MM.1S (cell line): ENCODE results near the gene ANO2.

Experiments used
- DNase-seq: peaks from one replicate; pipeline ENCODE4 v3.0.0-alpha.2; 2015
- H2AFZ ChIP-seq: fragments of 300-600 bp; sonication (generic); 2 replicates; pipeline ENCODE4 v1.6.0; 2016; ENCODE audit warnings: antibody characterized with exemption, low read length
- H3F3A ChIP-seq: fragments of 300-600 bp; sonication (generic); 2 replicates; pipeline ENCODE4 v1.6.1; 2016; ENCODE audit warnings: mild to moderate bottlenecking, antibody characterized with exemption, low read length, moderate library complexity, mixed read lengths; ENCODE audit not compliant: insufficient read depth
- H3K27ac ChIP-seq: fragments of 300-600 bp; sonication (generic); 2 replicates; pipeline ENCODE4 v1.5.1; 2016; ENCODE audit warnings: mild to moderate bottlenecking, low read length
- H3K27me3 ChIP-seq: fragments of 300-600 bp; sonication (generic); replicated peaks from 2 replicates; pipeline ENCODE4 v1.6.0; 2016; ENCODE audit warnings: low read length; ENCODE audit not compliant: insufficient read depth
- H3K36me3 ChIP-seq: fragments of 300-600 bp; sonication (generic); replicated peaks from 2 replicates; pipeline ENCODE4 v1.6.1; 2016; ENCODE audit warnings: mild to moderate bottlenecking, low read length, mixed read lengths; ENCODE audit not compliant: insufficient read depth
- H3K4me1 ChIP-seq: fragments of 300-600 bp; sonication (generic); 2 replicates; pipeline ENCODE4 v1.6.1; 2016; ENCODE audit warnings: low read length, mixed read lengths
- H3K4me2 ChIP-seq: fragments of 300-600 bp; sonication (generic); 2 replicates; pipeline ENCODE4 v1.6.0; 2016; ENCODE audit warnings: low read depth, low read length
- H3K4me3 ChIP-seq: fragments of 300-600 bp; sonication (generic); 2 replicates; pipeline ENCODE4 v1.5.1; 2016; ENCODE audit warnings: low read length, mixed read lengths
- H3K79me2 ChIP-seq: fragments of 300-600 bp; sonication (generic); 2 replicates; pipeline ENCODE4 v1.6.1; 2016; ENCODE audit warnings: mixed run types, low read length, mixed read lengths
- H3K9ac ChIP-seq: fragments of 300-600 bp; sonication (generic); 2 replicates; pipeline ENCODE4 v1.6.1; 2016; ENCODE audit warnings: low read length, mixed read lengths
- H3K9me2 ChIP-seq: fragments of 300-600 bp; sonication (generic); replicated peaks from 2 replicates; pipeline ENCODE4 v1.6.1; 2016; ENCODE audit warnings: mild to moderate bottlenecking, low read length, mixed read lengths; ENCODE audit not compliant: insufficient read depth
- H3K9me3 ChIP-seq: fragments of 300-600 bp; sonication (generic); replicated peaks from 2 replicates; pipeline ENCODE4 v1.6.1; 2016; ENCODE audit warnings: mild to moderate bottlenecking, low read length, mixed read lengths; ENCODE audit not compliant: insufficient read depth
- H4K20me1 ChIP-seq: fragments of 300-600 bp; sonication (generic); 2 replicates; pipeline ENCODE4 v1.6.1; 2016; ENCODE audit warnings: mild to moderate bottlenecking, low read length, moderate library complexity, mixed read lengths; ENCODE audit not compliant: insufficient read depth
- CTCF ChIP-seq: fragments of 300-600 bp; sonication (generic); IDR thresholded peaks from 2 replicates; pipeline ENCODE4 v1.5.1; 2016; ENCODE audit warnings: antibody characterized with exemption, low read length, mixed read lengths
- EZH2 ChIP-seq: fragments of 300-600 bp; sonication (generic); optimal IDR thresholded peaks from 2 replicates; pipeline ENCODE3; 2017; ENCODE audit warnings: low read depth, mild to moderate bottlenecking, antibody characterized with exemption, low read length, mixed read lengths
- EZH2phosphoT487 ChIP-seq: fragments of 300-600 bp; sonication (generic); IDR thresholded peaks from 2 replicates; pipeline ENCODE4 v1.6.1; 2018; ENCODE audit warnings: antibody characterized with exemption, low read length

The ANO2 gene

DNA sequence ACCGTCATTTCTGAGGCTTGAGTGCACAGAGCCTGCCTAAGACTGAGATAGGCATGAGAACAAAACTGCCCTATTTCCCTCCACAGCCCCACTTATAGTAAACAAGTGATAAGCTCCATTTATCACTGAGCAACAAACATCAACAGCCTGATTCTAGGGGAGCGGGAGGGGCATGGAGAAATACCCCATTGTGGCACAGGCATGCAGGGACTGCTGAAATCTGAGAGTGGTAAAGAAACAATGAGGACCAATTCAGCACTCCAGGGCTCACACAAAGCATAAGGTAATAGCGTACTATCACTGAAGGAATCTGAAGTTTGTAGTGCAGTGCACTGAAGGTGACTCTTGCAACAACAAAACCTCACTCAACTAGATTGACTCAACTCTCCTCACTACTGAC, 186.7 kb downstream of the ANO2 start:
- Histone ChIP-seq H4K20me1 (no peaks in the 10 kb centered on the region), H3K27ac (no peak overlapping the region), H3K4me3 (no peak overlapping the region), H2AFZ (no peak overlapping the region), H3K4me1 (no peaks in the 10 kb centered on the region), H3K4me2 (no peak overlapping the region), H3F3A (no peaks in the 10 kb centered on the region), H3K9me3 (no peaks in the 10 kb centered on the region), H3K27me3 (no peaks in the 10 kb centered on the region), H3K9ac (no peak overlapping the region), H3K79me2 (no peaks in the 10 kb centered on the region), H3K36me3 (no peaks in the 10 kb centered on the region), H3K9me2 (no peaks in the 10 kb centered on the region)
- no peak for DNase-seq
- TF ChIP-seq CTCF (no peak), EZH2 (no peak), EZH2phosphoT487 (no peak)

GRCh38 chr12:5756338-5756842, 188.7 kb downstream of the ANO2 start:
- H3K36me3 ChIP-seq: no peaks in the 10 kb centered on the region
- TF ChIP-seq EZH2 (no peak), CTCF (no peak), EZH2phosphoT487 (no peak)
- H3K4me2 ChIP-seq: no peak overlapping the region
- no peaks in the 10 kb centered on the region for H3K79me2 ChIP-seq
- no peaks in the 10 kb centered on the region for H3K9me2 ChIP-seq
- no peaks in the 10 kb centered on the region for H3K4me1 ChIP-seq
- H2AFZ ChIP-seq: no peak overlapping the region
- no peak for DNase-seq
- H3F3A ChIP-seq: no peaks in the 10 kb centered on the region
- no peaks in the 10 kb centered on the region for H3K9me3 ChIP-seq
- no peaks in the 10 kb centered on the region for H4K20me1 ChIP-seq
- H3K4me3 ChIP-seq: no peak overlapping the region
- H3K9ac ChIP-seq: no peak overlapping the region
- H3K27ac ChIP-seq: no peak overlapping the region
- H3K27me3 ChIP-seq: no peaks in the 10 kb centered on the region

GRCh38 chr12:5748027-5748426, 197.0 kb downstream of the ANO2 start:
- no peak overlapping the region for H3K9ac ChIP-seq
- no peak overlapping the region for H3K4me3 ChIP-seq
- H3K9me3 ChIP-seq: no peaks in the 10 kb centered on the region
- H4K20me1 ChIP-seq: no peaks in the 10 kb centered on the region
- no peaks in the 10 kb centered on the region for H3K79me2 ChIP-seq
- H3K4me1 ChIP-seq: no peaks in the 10 kb centered on the region
- H2AFZ ChIP-seq: no peak overlapping the region
- no peaks in the 10 kb centered on the region for H3K9me2 ChIP-seq
- TF ChIP-seq CTCF (no peak), EZH2 (no peak), EZH2phosphoT487 (no peak)
- H3K27me3 ChIP-seq: no peaks in the 10 kb centered on the region
- no peaks in the 10 kb centered on the region for H3F3A ChIP-seq
- H3K36me3 ChIP-seq: no peaks in the 10 kb centered on the region
- no peak overlapping the region for H3K27ac ChIP-seq
- no peak for DNase-seq
- no peak overlapping the region for H3K4me2 ChIP-seq
